HepG2 (cell line): ENCODE data around the gene SH3YL1. TPM values are rescaled to one million over a fixed set of nuclear protein-coding genes. Genes with fewer than 3 reads are reported as not detected.

Experiments used
- HCFC1 ChIP-seq: fragments of 150-350 bp; IDR thresholded peaks from 2 replicates; pipeline ENCODE4 v1.6.1; 2014; ENCODE audit warnings: low read depth, low read length
- HDAC1 ChIP-seq: sonication (generic); formaldehyde crosslinking; IDR thresholded peaks from 2 replicates; pipeline ENCODE4 v1.5.1; 2020; ENCODE audit warnings: mild to moderate bottlenecking, missing genetic modification reagents
- NFYC ChIP-seq: IDR thresholded peaks from 2 replicates; pipeline ENCODE4 v1.6.1; 2016; ENCODE audit warnings: missing genetic modification reagents, missing compliant biosample characterization
- NRL ChIP-seq: sonication (generic); formaldehyde crosslinking; IDR thresholded peaks from 2 replicates; pipeline ENCODE4 v1.5.0; 2020; ENCODE audit warnings: missing genetic modification reagents, mild to moderate bottlenecking, moderate library complexity, borderline replicate concordance
- ONECUT2 ChIP-seq: sonication (generic); formaldehyde crosslinking; IDR thresholded peaks from 2 replicates; pipeline ENCODE4 v1.4.0; 2020; ENCODE audit warnings: missing genetic modification reagents
- SALL1 ChIP-seq: sonication (generic); formaldehyde crosslinking; IDR thresholded peaks from 2 replicates; pipeline ENCODE4 v1.8.0; 2022; ENCODE audit warnings: mild to moderate bottlenecking, missing genetic modification reagents
- SRSF4 ChIP-seq: fragments of 200-400 bp; formaldehyde crosslinking; IDR thresholded peaks from one replicate; pipeline ENCODE4 v1.6.1; 2018; ENCODE audit warnings: mild to moderate bottlenecking, low read depth, low read length, moderate library complexity; ENCODE audit not compliant: poor library complexity, severe bottlenecking
- YEATS4 ChIP-seq: sonication (generic); formaldehyde crosslinking; IDR thresholded peaks from 2 replicates; pipeline ENCODE4 v1.4.0; 2020; ENCODE audit warnings: missing genetic modification reagents, borderline replicate concordance
- ZC3H13 ChIP-seq: sonication (generic); formaldehyde crosslinking; IDR thresholded peaks from 2 replicates; pipeline ENCODE4 v1.8.1; 2023; ENCODE audit warnings: mild to moderate bottlenecking, missing genetic modification reagents, moderate library complexity
- ZNF230 ChIP-seq: sonication (generic); formaldehyde crosslinking; IDR thresholded peaks from 2 replicates; pipeline ENCODE4 v1.4.0; 2020; ENCODE audit warnings: mild to moderate bottlenecking, missing genetic modification reagents
- polyA plus RNA-seq, 8 experiments: library from polyadenylated mRNA; depleted of rRNA in 3 of 8; stranded (reverse) in 7 of 8; unstranded in 1 of 8; fragments of >200 nt; fragmentation: Illumina TruSeq in 4 of 8; extraction: Trizol in 4 of 8; gene quantifications; 2 replicates each; pipeline versions ENCODE4 v1.2.1 to v1.2.3, GENCODE V29; 2011 to 2016; ENCODE audit warnings: low read depth in 4 of 8, missing spikeins in 1 of 8, mixed read lengths in 1 of 8; ENCODE audit not compliant: insufficient read depth in 1 of 8
- total RNA-seq, 5 experiments: library from RNA; depleted of rRNA; stranded (reverse); fragments of >200 nt; fragmentation: Illumina TruSeq; extraction: Trizol; gene quantifications; 2 replicates each; pipeline ENCODE4 v1.2.3, GENCODE V29; 2016; ENCODE audit warnings: low read depth in 1 of 5
- TF ChIP-seq, protein P1 (sequence below): sonication (generic); formaldehyde crosslinking; conservative IDR thresholded peaks from 2 replicates; pipeline ENCODE4 v1.8.0; 2022; ENCODE audit warnings: mild to moderate bottlenecking, moderate library complexity, missing genetic modification reagents
- TF ChIP-seq, protein P2 (sequence below): sonication (generic); formaldehyde crosslinking; conservative IDR thresholded peaks from 2 replicates; pipeline ENCODE4 v1.4.0; 2020; ENCODE audit warnings: missing genetic modification reagents
- TF ChIP-seq, protein P3 (sequence below): IDR thresholded peaks from 2 replicates; pipeline ENCODE4 v1.6.1; 2016; ENCODE audit warnings: low read depth
- TF ChIP-seq, protein P4 (sequence below): sonication (generic); formaldehyde crosslinking; IDR thresholded peaks from 2 replicates; pipeline ENCODE4 v1.4.0; 2020; ENCODE audit warnings: missing genetic modification reagents, borderline replicate concordance
- TF ChIP-seq, protein P5 (sequence below): sonication (generic); formaldehyde crosslinking; IDR thresholded peaks from 2 replicates; pipeline ENCODE4 v1.5.1; 2020; ENCODE audit warnings: missing genetic modification reagents, mild to moderate bottlenecking, borderline replicate concordance

Gene SH3YL1
- total and polyA plus RNA-seq, 2 of the 13 experiments (the other 11 are each of a cell fraction or from before 2014, with no cell fraction given): 13.0 to 48.2 TPM

DNA sequence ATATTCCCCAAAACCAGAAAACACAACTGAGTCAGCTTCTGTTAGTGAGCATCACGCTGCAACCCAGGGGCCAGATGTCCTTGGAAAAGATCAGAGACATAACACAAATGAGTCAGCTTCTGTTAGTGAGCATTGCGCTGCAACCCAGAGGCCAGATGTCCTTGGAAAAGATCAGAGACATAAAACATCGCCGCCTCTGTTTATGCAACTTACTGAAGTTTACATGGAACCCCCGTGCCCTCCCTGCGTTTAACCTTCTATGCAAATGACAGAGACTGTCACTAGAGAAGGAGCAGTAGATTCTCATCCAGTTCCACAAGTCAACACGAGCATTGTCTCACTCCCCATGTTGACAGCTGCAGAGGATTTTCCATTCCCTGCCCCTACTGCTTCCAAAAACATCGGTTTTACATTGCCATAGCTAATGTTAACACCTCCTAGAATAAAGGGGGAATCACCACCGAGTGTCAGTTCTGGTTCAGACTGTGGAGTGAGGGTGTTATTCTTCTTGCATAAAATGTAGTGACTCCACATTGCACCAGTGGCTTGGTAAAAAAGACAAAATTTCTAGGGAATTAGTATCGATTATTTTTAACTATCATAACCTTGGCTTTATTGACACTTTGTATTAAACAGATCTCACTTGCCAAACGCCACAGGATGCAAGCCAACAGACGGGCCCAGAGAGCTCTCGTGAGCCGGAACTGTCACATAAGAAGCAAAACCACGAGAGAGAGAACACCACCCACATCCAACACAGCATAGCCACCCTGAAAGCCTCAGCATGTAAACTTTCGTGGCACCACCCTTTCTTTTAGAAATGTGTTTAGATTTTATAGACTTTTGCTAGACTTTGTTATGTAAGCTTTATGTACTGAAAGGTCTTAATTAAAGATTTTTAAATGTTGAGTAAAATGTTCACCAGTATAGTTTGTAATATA, 87.7 kb downstream of the SH3YL1 start (continued):
- TF ChIP-seq, protein P1, sequence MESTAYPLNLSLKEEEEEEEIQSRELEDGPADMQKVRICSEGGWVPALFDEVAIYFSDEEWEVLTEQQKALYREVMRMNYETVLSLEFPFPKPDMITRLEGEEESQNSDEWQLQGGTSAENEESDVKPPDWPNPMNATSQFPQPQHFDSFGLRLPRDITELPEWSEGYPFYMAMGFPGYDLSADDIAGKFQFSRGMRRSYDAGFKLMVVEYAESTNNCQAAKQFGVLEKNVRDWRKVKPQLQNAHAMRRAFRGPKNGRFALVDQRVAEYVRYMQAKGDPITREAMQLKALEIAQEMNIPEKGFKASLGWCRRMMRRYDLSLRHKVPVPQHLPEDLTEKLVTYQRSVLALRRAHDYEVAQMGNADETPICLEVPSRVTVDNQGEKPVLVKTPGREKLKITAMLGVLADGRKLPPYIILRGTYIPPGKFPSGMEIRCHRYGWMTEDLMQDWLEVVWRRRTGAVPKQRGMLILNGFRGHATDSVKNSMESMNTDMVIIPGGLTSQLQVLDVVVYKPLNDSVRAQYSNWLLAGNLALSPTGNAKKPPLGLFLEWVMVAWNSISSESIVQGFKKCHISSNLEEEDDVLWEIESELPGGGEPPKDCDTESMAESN (CRISPR knock-in tag): peak; percentile 80; the same call in 1 of the 2 replicates
- TF ChIP-seq ZC3H13 (CRISPR knock-in tag) (peak; percentile 39; the same call in 1 of the 2 replicates), NRL (CRISPR knock-in tag) (no peak), SRSF4 (no peak), HCFC1 (no peak), YEATS4 (peak; percentile 78; the same call in 1 of the 2 replicates), NFYC (CRISPR knock-in tag) (no peak), ONECUT2 (CRISPR knock-in tag) (peak; percentile 83), SALL1 (CRISPR knock-in tag) (peak; percentile 95), HDAC1 (CRISPR knock-in tag) (peak; percentile 86), ZNF230 (CRISPR knock-in tag) (no peak)
- TF ChIP-seq, protein P2, sequence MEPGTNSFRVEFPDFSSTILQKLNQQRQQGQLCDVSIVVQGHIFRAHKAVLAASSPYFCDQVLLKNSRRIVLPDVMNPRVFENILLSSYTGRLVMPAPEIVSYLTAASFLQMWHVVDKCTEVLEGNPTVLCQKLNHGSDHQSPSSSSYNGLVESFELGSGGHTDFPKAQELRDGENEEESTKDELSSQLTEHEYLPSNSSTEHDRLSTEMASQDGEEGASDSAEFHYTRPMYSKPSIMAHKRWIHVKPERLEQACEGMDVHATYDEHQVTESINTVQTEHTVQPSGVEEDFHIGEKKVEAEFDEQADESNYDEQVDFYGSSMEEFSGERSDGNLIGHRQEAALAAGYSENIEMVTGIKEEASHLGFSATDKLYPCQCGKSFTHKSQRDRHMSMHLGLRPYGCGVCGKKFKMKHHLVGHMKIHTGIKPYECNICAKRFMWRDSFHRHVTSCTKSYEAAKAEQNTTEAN (CRISPR knock-in tag): peak; percentile 97
- TF ChIP-seq, protein P3, sequence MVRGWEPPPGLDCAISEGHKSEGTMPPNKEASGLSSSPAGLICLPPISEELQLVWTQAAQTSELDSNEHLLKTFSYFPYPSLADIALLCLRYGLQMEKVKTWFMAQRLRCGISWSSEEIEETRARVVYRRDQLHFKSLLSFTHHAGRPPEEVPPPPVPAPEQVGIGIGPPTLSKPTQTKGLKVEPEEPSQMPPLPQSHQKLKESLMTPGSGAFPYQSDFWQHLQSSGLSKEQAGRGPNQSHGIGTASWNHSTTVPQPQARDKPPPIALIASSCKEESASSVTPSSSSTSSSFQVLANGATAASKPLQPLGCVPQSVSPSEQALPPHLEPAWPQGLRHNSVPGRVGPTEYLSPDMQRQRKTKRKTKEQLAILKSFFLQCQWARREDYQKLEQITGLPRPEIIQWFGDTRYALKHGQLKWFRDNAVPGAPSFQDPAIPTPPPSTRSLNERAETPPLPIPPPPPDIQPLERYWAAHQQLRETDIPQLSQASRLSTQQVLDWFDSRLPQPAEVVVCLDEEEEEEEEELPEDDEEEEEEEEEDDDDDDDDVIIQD (CRISPR knock-in tag): peak; percentile 89; the same call in 1 of the 2 replicates
- TF ChIP-seq, protein P4, sequence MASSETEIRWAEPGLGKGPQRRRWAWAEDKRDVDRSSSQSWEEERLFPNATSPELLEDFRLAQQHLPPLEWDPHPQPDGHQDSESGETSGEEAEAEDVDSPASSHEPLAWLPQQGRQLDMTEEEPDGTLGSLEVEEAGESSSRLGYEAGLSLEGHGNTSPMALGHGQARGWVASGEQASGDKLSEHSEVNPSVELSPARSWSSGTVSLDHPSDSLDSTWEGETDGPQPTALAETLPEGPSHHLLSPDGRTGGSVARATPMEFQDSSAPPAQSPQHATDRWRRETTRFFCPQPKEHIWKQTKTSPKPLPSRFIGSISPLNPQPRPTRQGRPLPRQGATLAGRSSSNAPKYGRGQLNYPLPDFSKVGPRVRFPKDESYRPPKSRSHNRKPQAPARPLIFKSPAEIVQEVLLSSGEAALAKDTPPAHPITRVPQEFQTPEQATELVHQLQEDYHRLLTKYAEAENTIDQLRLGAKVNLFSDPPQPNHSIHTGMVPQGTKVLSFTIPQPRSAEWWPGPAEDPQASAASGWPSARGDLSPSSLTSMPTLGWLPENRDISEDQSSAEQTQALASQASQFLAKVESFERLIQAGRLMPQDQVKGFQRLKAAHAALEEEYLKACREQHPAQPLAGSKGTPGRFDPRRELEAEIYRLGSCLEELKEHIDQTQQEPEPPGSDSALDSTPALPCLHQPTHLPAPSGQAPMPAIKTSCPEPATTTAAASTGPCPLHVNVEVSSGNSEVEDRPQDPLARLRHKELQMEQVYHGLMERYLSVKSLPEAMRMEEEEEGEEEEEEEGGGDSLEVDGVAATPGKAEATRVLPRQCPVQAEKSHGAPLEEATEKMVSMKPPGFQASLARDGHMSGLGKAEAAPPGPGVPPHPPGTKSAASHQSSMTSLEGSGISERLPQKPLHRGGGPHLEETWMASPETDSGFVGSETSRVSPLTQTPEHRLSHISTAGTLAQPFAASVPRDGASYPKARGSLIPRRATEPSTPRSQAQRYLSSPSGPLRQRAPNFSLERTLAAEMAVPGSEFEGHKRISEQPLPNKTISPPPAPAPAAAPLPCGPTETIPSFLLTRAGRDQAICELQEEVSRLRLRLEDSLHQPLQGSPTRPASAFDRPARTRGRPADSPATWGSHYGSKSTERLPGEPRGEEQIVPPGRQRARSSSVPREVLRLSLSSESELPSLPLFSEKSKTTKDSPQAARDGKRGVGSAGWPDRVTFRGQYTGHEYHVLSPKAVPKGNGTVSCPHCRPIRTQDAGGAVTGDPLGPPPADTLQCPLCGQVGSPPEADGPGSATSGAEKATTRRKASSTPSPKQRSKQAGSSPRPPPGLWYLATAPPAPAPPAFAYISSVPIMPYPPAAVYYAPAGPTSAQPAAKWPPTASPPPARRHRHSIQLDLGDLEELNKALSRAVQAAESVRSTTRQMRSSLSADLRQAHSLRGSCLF (CRISPR knock-in tag): no peak
- TF ChIP-seq, protein P5, sequence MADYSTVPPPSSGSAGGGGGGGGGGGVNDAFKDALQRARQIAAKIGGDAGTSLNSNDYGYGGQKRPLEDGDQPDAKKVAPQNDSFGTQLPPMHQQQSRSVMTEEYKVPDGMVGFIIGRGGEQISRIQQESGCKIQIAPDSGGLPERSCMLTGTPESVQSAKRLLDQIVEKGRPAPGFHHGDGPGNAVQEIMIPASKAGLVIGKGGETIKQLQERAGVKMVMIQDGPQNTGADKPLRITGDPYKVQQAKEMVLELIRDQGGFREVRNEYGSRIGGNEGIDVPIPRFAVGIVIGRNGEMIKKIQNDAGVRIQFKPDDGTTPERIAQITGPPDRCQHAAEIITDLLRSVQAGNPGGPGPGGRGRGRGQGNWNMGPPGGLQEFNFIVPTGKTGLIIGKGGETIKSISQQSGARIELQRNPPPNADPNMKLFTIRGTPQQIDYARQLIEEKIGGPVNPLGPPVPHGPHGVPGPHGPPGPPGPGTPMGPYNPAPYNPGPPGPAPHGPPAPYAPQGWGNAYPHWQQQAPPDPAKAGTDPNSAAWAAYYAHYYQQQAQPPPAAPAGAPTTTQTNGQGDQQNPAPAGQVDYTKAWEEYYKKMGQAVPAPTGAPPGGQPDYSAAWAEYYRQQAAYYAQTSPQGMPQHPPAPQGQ (CRISPR knock-in tag): no peak
